ENCODE results near the gene ARGLU1.

DNA sequence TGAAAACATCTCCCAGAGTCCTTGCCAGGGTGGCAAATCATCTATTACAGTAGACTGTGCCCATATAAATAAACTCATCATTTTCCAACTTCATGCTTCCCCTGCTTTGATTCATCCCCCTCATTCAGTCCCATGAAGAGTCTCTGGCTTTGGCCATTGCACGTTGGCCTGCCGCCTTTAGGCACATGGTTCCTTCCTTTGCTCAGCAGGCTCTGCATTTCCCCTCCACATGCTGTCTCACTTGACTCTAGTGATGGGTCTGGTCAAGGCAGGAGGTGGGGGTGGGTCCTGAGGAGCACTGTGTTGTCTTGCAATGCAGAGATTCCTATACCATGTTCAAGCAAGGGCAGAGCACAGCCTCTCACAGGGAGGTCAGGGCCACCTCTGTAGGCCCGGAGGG, 48.8 kb upstream of the ARGLU1 start:
- TF ChIP-seq, protein P1, sequence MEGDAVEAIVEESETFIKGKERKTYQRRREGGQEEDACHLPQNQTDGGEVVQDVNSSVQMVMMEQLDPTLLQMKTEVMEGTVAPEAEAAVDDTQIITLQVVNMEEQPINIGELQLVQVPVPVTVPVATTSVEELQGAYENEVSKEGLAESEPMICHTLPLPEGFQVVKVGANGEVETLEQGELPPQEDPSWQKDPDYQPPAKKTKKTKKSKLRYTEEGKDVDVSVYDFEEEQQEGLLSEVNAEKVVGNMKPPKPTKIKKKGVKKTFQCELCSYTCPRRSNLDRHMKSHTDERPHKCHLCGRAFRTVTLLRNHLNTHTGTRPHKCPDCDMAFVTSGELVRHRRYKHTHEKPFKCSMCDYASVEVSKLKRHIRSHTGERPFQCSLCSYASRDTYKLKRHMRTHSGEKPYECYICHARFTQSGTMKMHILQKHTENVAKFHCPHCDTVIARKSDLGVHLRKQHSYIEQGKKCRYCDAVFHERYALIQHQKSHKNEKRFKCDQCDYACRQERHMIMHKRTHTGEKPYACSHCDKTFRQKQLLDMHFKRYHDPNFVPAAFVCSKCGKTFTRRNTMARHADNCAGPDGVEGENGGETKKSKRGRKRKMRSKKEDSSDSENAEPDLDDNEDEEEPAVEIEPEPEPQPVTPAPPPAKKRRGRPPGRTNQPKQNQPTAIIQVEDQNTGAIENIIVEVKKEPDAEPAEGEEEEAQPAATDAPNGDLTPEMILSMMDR (conservative IDR thresholded peaks at IDR 0.05 in 1 of 2, IDR thresholded peaks at IDR 0.05 in 1 of 2; ENCODE audit: extremely low read depth in 1 of 2, insufficient read depth in 1 of 2, low read depth in 1 of 2, low read length in 2 of 2), result no peak
- no peak for TF ChIP-seq EZH2 (IDR thresholded peaks at IDR 0.05; ENCODE audit: borderline replicate concordance, low read length)

Measured in mammary epithelial cell (primary cell).